AG10803 (cell line): ENCODE measurements around the gene ZKSCAN3.

Experiments
- DNase-seq: peaks from one replicate; pipeline ENCODE4 v3.0.0; 2010; ENCODE audit warnings: low read depth
- H3K4me3 ChIP-seq: 2 replicates; pipeline ENCODE4 v1.5.1; 2011; ENCODE audit warnings: mild to moderate bottlenecking, low read length, control low read depth
- TF ChIP-seq, protein P1 (sequence below): conservative IDR thresholded peaks from 2 replicates; pipeline ENCODE4 v1.5.1; 2011; ENCODE audit warnings: mild to moderate bottlenecking, low read length, control low read depth, inconsistent platforms

The ZKSCAN3 gene

DNA sequence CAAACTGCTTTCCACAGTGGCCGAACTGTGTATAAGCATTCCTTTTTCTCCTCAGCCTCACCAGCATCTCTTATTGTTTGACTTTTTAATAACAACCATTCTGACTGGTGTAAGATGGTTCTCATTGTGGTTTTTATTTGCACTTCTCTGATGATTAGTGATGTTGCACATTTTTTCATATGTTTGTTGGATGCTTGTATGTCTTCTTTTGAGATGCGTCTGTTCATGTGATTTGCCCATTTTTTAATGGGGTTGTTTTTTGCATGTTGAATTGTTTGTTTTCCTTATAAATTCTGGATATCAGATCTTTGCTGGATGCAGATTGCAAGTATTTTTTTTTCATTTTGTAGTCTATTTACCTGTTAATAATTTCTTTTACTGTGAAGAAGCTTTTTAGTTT, 61.0 kb downstream of the ZKSCAN3 start:
- H3K4me3 ChIP-seq: no peak overlapping the region
- DNase-seq: no peak
- TF ChIP-seq, protein P1, sequence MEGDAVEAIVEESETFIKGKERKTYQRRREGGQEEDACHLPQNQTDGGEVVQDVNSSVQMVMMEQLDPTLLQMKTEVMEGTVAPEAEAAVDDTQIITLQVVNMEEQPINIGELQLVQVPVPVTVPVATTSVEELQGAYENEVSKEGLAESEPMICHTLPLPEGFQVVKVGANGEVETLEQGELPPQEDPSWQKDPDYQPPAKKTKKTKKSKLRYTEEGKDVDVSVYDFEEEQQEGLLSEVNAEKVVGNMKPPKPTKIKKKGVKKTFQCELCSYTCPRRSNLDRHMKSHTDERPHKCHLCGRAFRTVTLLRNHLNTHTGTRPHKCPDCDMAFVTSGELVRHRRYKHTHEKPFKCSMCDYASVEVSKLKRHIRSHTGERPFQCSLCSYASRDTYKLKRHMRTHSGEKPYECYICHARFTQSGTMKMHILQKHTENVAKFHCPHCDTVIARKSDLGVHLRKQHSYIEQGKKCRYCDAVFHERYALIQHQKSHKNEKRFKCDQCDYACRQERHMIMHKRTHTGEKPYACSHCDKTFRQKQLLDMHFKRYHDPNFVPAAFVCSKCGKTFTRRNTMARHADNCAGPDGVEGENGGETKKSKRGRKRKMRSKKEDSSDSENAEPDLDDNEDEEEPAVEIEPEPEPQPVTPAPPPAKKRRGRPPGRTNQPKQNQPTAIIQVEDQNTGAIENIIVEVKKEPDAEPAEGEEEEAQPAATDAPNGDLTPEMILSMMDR: no peak

DNA sequence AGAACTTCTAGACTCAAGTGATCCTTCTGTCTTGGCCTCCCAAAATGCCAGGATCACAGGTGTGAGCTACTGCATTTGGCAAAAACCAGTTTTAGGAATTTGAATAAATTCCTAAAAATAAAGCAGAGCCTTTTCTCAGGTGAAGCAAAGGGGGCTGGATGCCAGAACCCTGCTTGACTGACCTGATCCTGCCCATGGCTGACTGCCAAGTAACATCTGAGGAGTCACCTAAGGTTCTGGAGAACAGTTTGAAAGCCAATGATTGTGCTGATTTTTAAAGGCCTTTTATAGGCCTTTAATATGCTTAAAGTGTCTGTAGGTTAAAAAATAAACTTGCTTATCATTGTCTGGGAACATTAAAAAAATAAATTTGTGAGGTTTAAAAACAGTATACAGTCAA, 63.9 kb downstream of the ZKSCAN3 start:
- no peak overlapping the region for H3K4me3 ChIP-seq
- TF ChIP-seq, protein P1: no peak
- DNase-seq: no peak
